ENCODE data around the gene CELF2.

CELF2 gene

GRCh38 chr10:11106621-11107374 is 89.1 kb downstream of the CELF2 start:
- no peaks in the 10 kb centered on the region for H3K9me3 ChIP-seq (ENCODE audit: control insufficient read depth in 1 of 2, low read length in 2 of 2)
- no peak overlapping the region for H3K27ac ChIP-seq (ENCODE audit: low read depth, low read length)
- no peak overlapping the region for H3K4me3 ChIP-seq (ENCODE audit: low read depth in 1 of 2, low read length in 2 of 2)
- H3K4me1 ChIP-seq (ENCODE audit: control insufficient read depth in 1 of 2, insufficient read depth in 2 of 2, low read length in 2 of 2): no peaks in the 10 kb centered on the region
- no peak overlapping the region for H3K9ac ChIP-seq (ENCODE audit: low read depth in 1 of 2, low read length in 2 of 2)
- H3K36me3 ChIP-seq (ENCODE audit: control insufficient read depth in 1 of 2, insufficient read depth in 2 of 2, low read length in 2 of 2): no peaks in the 10 kb centered on the region
- H3K27me3 ChIP-seq (ENCODE audit: control insufficient read depth in 1 of 2, insufficient read depth in 2 of 2, low read length in 2 of 2): no peaks in the 10 kb centered on the region

DNA sequence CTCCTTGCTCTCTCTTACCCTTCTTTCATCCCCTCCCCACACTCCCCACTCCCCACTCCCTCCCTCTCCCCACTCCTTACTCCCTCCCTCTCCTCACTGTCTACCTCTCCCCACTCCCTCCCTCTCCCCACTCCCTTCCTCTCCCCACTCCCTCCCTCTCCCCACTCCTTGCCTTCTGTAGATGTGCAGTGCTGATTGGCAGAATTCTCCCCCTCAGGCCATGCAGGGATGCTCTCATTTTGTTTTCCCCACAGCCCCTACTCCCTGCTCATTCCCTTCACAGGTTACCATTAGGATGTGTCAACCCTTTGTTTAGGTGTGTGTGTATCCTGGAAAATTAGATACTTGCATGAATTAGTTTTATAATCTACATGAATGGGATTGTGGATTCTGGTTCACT is 90.3 kb downstream of the CELF2 start:
- no peaks in the 10 kb centered on the region for H3K9me3 ChIP-seq (ENCODE audit: control insufficient read depth in 1 of 2, low read length in 2 of 2)
- no peak overlapping the region for H3K4me3 ChIP-seq (ENCODE audit: low read depth in 1 of 2, low read length in 2 of 2)
- no peaks in the 10 kb centered on the region for H3K27me3 ChIP-seq (ENCODE audit: control insufficient read depth in 1 of 2, insufficient read depth in 2 of 2, low read length in 2 of 2)
- H3K4me1 ChIP-seq (ENCODE audit: control insufficient read depth in 1 of 2, insufficient read depth in 2 of 2, low read length in 2 of 2): no peaks in the 10 kb centered on the region
- no peak overlapping the region for H3K9ac ChIP-seq (ENCODE audit: low read depth in 1 of 2, low read length in 2 of 2)
- H3K27ac ChIP-seq (ENCODE audit: low read depth, low read length): no peak overlapping the region
- H3K36me3 ChIP-seq (ENCODE audit: control insufficient read depth in 1 of 2, insufficient read depth in 2 of 2, low read length in 2 of 2): no peaks in the 10 kb centered on the region

GRCh38 chr10:11108356-11108755 is 90.7 kb downstream of the CELF2 start:
- Histone ChIP-seq H3K9ac (ENCODE audit: low read depth in 1 of 2, low read length in 2 of 2) (no peak overlapping the region), H3K27ac (ENCODE audit: low read depth, low read length) (no peak overlapping the region)

GRCh38 chr10:11109590-11109989 is 91.9 kb downstream of the CELF2 start:
- no peaks in the 10 kb centered on the region for H3K4me1 ChIP-seq (ENCODE audit: control insufficient read depth in 1 of 2, insufficient read depth in 2 of 2, low read length in 2 of 2)
- H3K36me3 ChIP-seq (ENCODE audit: control insufficient read depth in 1 of 2, insufficient read depth in 2 of 2, low read length in 2 of 2): no peaks in the 10 kb centered on the region
- H3K9me3 ChIP-seq (ENCODE audit: control insufficient read depth in 1 of 2, low read length in 2 of 2): no peaks in the 10 kb centered on the region
- H3K4me3 ChIP-seq (ENCODE audit: low read depth in 1 of 2, low read length in 2 of 2): no peak overlapping the region
- no peaks in the 10 kb centered on the region for H3K27me3 ChIP-seq (ENCODE audit: control insufficient read depth in 1 of 2, insufficient read depth in 2 of 2, low read length in 2 of 2)
- H3K9ac ChIP-seq (ENCODE audit: low read depth in 1 of 2, low read length in 2 of 2): no peak overlapping the region
- no peak overlapping the region for H3K27ac ChIP-seq (ENCODE audit: low read depth, low read length)

More at GRCh38 chr10:11108356-11108755, 90.7 kb downstream of the CELF2 start:
- H3K4me1 ChIP-seq (ENCODE audit: control insufficient read depth in 1 of 2, insufficient read depth in 2 of 2, low read length in 2 of 2): no peaks in the 10 kb centered on the region
- H3K4me3 ChIP-seq (ENCODE audit: low read depth in 1 of 2, low read length in 2 of 2): no peak overlapping the region
- no peaks in the 10 kb centered on the region for H3K36me3 ChIP-seq (ENCODE audit: control insufficient read depth in 1 of 2, insufficient read depth in 2 of 2, low read length in 2 of 2)
- H3K27me3 ChIP-seq (ENCODE audit: control insufficient read depth in 1 of 2, insufficient read depth in 2 of 2, low read length in 2 of 2): no peaks in the 10 kb centered on the region
- no peaks in the 10 kb centered on the region for H3K9me3 ChIP-seq (ENCODE audit: control insufficient read depth in 1 of 2, low read length in 2 of 2)

DNA sequence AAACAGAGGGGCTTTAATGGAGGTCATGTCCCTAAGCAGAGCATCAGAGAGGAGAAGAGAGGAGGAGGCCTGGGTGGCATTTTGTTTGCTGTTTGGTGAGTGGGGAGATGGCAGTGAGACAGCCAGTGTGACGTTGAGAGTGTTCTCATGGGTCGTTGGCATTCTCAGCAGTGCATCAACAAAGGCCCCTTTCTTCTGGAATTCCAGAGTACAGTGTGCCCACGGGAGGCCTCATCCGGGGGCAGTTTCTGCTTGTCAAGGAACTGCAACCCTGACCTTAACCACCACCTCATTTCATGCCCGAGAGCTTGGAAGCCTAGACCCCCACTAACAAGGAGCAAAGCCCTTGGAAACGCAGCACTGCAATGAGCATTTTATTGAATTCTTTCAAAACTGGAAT is 92.9 kb downstream of the CELF2 start:
- H3K9ac ChIP-seq (ENCODE audit: low read depth in 1 of 2, low read length in 2 of 2): no peak overlapping the region
- H3K4me3 ChIP-seq (ENCODE audit: low read depth in 1 of 2, low read length in 2 of 2): no peak overlapping the region
- H3K9me3 ChIP-seq (ENCODE audit: control insufficient read depth in 1 of 2, low read length in 2 of 2): no peaks in the 10 kb centered on the region
- H3K27ac ChIP-seq (ENCODE audit: low read depth, low read length): no peak overlapping the region
- no peaks in the 10 kb centered on the region for H3K4me1 ChIP-seq (ENCODE audit: control insufficient read depth in 1 of 2, insufficient read depth in 2 of 2, low read length in 2 of 2)
- H3K36me3 ChIP-seq (ENCODE audit: control insufficient read depth in 1 of 2, insufficient read depth in 2 of 2, low read length in 2 of 2): no peaks in the 10 kb centered on the region
- H3K27me3 ChIP-seq (ENCODE audit: control insufficient read depth in 1 of 2, insufficient read depth in 2 of 2, low read length in 2 of 2): no peaks in the 10 kb centered on the region

- Histone ChIP-seq H3K9me3 (ENCODE audit: control insufficient read depth in 1 of 2, low read length in 2 of 2) (no peaks in the 10 kb centered on the region), H3K4me1 (ENCODE audit: control insufficient read depth in 1 of 2, insufficient read depth in 2 of 2, low read length in 2 of 2) (no peaks in the 10 kb centered on the region), H3K27me3 (ENCODE audit: control insufficient read depth in 1 of 2, insufficient read depth in 2 of 2, low read length in 2 of 2) (no peaks in the 10 kb centered on the region), H3K4me3 (ENCODE audit: low read depth in 1 of 2, low read length in 2 of 2) (no peak overlapping the region), H3K36me3 (ENCODE audit: control insufficient read depth in 1 of 2, insufficient read depth in 2 of 2, low read length in 2 of 2) (no peaks in the 10 kb centered on the region), H3K27ac (ENCODE audit: low read depth, low read length) (no peak overlapping the region), H3K9ac (ENCODE audit: low read depth in 1 of 2, low read length in 2 of 2) (no peak overlapping the region)
Observed at GRCh38 chr10:11111490-11111889, 93.8 kb downstream of the CELF2 start.

DNA sequence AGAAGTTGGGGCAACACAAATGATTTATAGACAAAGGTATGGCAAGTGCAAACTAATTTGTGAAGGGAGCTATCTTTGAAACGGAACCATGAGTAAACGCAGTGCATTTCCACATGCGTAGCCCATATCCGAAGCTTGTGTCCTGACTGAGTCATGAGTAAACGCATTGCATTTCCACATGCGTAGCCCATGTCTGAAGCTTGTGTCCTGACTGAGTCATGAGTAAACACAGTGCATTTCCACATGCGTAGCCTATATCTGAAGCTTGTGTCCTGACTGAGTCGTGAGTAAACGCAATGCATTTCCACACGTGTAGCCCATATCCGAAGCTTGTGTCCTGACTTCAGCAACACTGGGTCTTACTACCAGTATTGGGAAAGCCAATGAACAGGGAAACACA is 95.0 kb downstream of the CELF2 start:
- Histone ChIP-seq H3K36me3 (ENCODE audit: control insufficient read depth in 1 of 2, insufficient read depth in 2 of 2, low read length in 2 of 2) (no peaks in the 10 kb centered on the region), H3K27ac (ENCODE audit: low read depth, low read length) (no peak overlapping the region), H3K4me3 (ENCODE audit: low read depth in 1 of 2, low read length in 2 of 2) (no peak overlapping the region), H3K9me3 (ENCODE audit: control insufficient read depth in 1 of 2, low read length in 2 of 2) (no peaks in the 10 kb centered on the region), H3K9ac (ENCODE audit: low read depth in 1 of 2, low read length in 2 of 2) (no peak overlapping the region), H3K4me1 (ENCODE audit: control insufficient read depth in 1 of 2, insufficient read depth in 2 of 2, low read length in 2 of 2) (no peaks in the 10 kb centered on the region), H3K27me3 (ENCODE audit: control insufficient read depth in 1 of 2, insufficient read depth in 2 of 2, low read length in 2 of 2) (no peaks in the 10 kb centered on the region)

- no peak overlapping the region for H3K27ac ChIP-seq (ENCODE audit: low read depth, low read length)
- no peak overlapping the region for H3K4me3 ChIP-seq (ENCODE audit: low read depth in 1 of 2, low read length in 2 of 2)
- H3K27me3 ChIP-seq (ENCODE audit: control insufficient read depth in 1 of 2, insufficient read depth in 2 of 2, low read length in 2 of 2): no peaks in the 10 kb centered on the region
- no peaks in the 10 kb centered on the region for H3K9me3 ChIP-seq (ENCODE audit: control insufficient read depth in 1 of 2, low read length in 2 of 2)
- H3K36me3 ChIP-seq (ENCODE audit: control insufficient read depth in 1 of 2, insufficient read depth in 2 of 2, low read length in 2 of 2): no peaks in the 10 kb centered on the region
- H3K9ac ChIP-seq (ENCODE audit: low read depth in 1 of 2, low read length in 2 of 2): no peak overlapping the region
- H3K4me1 ChIP-seq (ENCODE audit: control insufficient read depth in 1 of 2, insufficient read depth in 2 of 2, low read length in 2 of 2): no peaks in the 10 kb centered on the region
Observed at GRCh38 chr10:11113156-11113555, 95.5 kb downstream of the CELF2 start.

DNA sequence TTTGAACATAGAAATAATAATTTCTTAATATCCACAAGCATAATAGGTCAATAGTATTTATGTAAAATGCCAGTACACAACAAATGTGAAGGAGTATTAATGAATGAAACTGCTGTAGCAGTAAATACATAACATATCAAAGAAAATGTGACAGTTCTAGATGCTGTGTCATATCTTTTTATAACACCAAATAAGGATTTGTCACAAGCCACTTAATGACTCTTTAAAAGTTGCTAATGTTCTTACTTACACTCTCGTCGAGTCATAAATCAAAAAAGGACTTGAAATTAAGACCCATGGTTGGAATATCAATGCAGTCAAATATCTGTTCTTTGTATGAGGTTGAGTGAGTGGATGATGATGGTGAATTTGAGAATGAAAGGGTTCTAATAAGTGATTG is 96.6 kb downstream of the CELF2 start:
- H3K36me3 ChIP-seq (ENCODE audit: control insufficient read depth in 1 of 2, insufficient read depth in 2 of 2, low read length in 2 of 2): no peaks in the 10 kb centered on the region
- no peak overlapping the region for H3K27ac ChIP-seq (ENCODE audit: low read depth, low read length)
- H3K27me3 ChIP-seq (ENCODE audit: control insufficient read depth in 1 of 2, insufficient read depth in 2 of 2, low read length in 2 of 2): no peaks in the 10 kb centered on the region
- H3K9me3 ChIP-seq (ENCODE audit: control insufficient read depth in 1 of 2, low read length in 2 of 2): no peaks in the 10 kb centered on the region
- no peak overlapping the region for H3K4me3 ChIP-seq (ENCODE audit: low read depth in 1 of 2, low read length in 2 of 2)
- H3K9ac ChIP-seq (ENCODE audit: low read depth in 1 of 2, low read length in 2 of 2): no peak overlapping the region
- H3K4me1 ChIP-seq (ENCODE audit: control insufficient read depth in 1 of 2, insufficient read depth in 2 of 2, low read length in 2 of 2): no peaks in the 10 kb centered on the region

DNA sequence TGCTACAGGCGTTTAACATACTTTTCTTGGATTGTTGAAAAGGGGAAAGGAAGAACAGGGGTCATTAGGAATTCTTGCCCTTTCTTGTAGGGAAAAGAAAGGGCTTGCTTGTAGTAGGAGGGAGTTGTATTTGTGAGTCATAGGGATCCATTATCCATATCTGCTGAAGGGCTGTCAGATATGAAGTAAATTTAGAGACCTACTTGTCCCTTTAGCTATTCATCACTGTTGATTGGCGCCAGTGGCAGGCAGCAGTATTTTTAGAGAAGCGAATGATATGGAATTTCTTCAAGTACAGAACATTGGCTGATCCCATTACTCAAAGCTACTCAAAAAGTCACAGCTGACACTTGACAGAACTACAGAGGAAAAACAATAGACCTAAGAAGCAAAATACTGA is 97.7 kb downstream of the CELF2 start:
- Histone ChIP-seq H3K9me3 (ENCODE audit: control insufficient read depth in 1 of 2, low read length in 2 of 2) (no peaks in the 10 kb centered on the region), H3K36me3 (ENCODE audit: control insufficient read depth in 1 of 2, insufficient read depth in 2 of 2, low read length in 2 of 2) (no peaks in the 10 kb centered on the region), H3K27ac (ENCODE audit: low read depth, low read length) (no peak overlapping the region), H3K4me1 (ENCODE audit: control insufficient read depth in 1 of 2, insufficient read depth in 2 of 2, low read length in 2 of 2) (no peaks in the 10 kb centered on the region), H3K9ac (ENCODE audit: low read depth in 1 of 2, low read length in 2 of 2) (no peak overlapping the region), H3K27me3 (ENCODE audit: control insufficient read depth in 1 of 2, insufficient read depth in 2 of 2, low read length in 2 of 2) (no peaks in the 10 kb centered on the region), H3K4me3 (ENCODE audit: low read depth in 1 of 2, low read length in 2 of 2) (no peak overlapping the region)
